GM19025 (cell line): ENCODE data around the gene USP21.
"Not testable (repeated sequence)": the region's sequence is repeated elsewhere in the genome, so short reads cannot be mapped to it uniquely, and the experiment has no call there.

Experiments used
- ATAC-seq: cut with Tn5 transposase; IDR thresholded peaks from one replicate; pipeline ENCODE4 v1.9.1; 2021; ENCODE audit warnings: mild to moderate bottlenecking, low read depth, moderate library complexity; ENCODE audit not compliant: unreplicated experiment

The USP21 gene, protein sequence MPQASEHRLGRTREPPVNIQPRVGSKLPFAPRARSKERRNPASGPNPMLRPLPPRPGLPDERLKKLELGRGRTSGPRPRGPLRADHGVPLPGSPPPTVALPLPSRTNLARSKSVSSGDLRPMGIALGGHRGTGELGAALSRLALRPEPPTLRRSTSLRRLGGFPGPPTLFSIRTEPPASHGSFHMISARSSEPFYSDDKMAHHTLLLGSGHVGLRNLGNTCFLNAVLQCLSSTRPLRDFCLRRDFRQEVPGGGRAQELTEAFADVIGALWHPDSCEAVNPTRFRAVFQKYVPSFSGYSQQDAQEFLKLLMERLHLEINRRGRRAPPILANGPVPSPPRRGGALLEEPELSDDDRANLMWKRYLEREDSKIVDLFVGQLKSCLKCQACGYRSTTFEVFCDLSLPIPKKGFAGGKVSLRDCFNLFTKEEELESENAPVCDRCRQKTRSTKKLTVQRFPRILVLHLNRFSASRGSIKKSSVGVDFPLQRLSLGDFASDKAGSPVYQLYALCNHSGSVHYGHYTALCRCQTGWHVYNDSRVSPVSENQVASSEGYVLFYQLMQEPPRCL

GRCh38 chr1:161159087-161159912, at the start of gene USP21:
USP21 (plus strand) TSS chr1:161159500; CDS start chr1:161160641, 1,141 bp downstream.
- ATAC-seq: peak; percentile 90

- ATAC-seq: no peak
Measured at GRCh38 chr1:161111117-161111516, 48.2 kb upstream of the USP21 start.

DNA sequence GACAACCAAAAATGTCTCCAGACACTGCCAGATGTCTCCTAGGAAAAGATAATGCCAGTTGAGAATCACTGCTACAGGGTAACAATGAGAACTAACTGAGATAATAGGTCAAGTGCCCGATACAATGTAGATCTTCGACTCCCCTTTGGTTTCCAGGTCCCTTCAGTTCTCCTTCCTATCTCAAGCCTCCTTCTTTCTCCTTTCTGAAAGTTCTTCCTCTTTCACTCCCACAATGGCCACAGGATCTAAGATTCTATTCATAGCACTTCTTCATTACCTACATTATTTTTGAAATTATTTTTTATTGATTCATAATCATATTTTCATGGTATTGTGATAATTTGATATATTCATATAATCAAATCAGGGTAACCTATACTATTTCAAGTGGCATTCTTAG, 47.8 kb upstream of the USP21 start:
- ATAC-seq: no peak

DNA sequence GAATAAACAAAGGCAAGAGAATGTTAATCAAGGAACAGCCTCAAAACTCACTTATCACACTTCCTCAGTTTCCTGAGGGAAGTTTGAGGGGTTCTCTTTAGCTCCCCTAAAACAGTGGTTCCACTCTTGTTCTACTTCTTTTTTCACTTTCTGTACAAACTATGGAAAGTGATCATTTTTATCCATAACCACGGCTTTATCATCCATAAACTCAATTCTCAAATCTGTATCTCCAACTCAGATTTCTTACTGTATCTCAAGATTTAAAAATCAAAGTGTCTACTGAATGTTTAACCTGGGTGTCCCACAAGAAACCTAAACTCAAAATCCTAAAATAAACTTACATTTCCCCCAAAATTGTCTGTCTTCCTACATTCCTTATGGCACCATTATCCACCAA, 45.4 kb upstream of the USP21 start:
- ATAC-seq: no peak

DNA sequence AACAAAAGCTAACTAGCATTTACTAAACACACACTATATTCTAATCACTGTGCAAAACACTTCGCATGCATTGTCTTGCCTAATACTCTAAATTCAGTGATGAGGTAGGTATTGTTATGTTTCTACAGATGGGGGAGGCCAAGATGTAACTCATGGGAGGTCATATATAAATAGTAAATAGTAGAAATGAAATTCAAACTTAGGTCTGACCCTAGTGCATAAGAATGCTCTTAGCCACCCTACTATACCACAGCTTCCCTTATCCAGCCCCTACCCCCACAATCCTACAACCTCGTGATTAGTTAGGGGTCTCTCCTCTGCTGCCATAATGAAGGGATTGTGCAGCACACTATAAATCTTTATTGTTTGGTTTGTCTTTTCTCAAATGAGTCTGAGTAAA, 44.7 kb upstream of the USP21 start:
- ATAC-seq: no peak

DNA sequence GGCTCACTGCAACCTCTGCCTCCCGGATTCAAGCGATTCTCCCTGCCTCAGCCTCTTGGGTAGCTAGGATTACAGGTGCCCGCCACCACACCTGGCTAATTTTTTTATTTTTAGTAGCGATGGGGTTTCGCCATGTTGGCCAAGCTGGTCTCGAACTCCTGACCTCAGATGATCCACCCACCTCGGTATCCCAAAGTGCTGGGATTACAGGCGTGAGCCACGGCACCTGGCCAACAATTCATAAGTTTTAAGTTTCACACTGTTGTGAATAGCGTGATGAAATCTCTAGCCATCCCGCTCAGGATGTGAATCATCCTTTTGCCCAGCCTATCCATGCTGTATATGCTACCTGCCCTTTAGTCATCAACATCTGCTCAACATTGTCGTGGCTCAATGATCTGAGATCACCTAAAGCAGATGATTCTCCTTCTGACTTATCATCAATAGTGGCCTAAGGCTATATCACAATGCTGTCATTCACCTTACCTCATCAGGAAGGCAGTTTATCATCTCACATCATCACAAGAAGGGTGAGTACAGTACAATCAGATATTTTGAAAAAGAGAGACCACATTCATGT, 44.1 kb upstream of the USP21 start:
- no peak for ATAC-seq

DNA sequence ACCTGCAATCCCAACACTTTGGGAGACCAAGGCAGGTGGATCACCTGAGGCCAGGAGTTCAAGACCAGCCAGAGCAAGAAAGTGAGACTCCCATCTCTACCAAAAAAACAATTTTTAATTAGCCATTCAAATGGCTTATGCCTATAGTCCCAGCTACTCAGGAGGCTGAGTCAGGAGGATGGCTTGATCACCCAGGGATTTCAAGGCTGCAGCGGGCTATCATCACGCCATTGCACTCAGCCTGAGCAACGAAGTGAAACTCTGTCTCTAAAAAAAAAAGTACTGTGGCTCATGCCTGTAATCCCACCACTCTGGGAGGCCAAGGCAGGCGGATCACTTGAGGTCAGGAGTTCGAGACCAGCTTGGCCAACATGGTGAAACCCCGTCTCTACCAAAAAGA, 43.3 kb upstream of the USP21 start:
- ATAC-seq: not testable (repeated sequence)

DNA sequence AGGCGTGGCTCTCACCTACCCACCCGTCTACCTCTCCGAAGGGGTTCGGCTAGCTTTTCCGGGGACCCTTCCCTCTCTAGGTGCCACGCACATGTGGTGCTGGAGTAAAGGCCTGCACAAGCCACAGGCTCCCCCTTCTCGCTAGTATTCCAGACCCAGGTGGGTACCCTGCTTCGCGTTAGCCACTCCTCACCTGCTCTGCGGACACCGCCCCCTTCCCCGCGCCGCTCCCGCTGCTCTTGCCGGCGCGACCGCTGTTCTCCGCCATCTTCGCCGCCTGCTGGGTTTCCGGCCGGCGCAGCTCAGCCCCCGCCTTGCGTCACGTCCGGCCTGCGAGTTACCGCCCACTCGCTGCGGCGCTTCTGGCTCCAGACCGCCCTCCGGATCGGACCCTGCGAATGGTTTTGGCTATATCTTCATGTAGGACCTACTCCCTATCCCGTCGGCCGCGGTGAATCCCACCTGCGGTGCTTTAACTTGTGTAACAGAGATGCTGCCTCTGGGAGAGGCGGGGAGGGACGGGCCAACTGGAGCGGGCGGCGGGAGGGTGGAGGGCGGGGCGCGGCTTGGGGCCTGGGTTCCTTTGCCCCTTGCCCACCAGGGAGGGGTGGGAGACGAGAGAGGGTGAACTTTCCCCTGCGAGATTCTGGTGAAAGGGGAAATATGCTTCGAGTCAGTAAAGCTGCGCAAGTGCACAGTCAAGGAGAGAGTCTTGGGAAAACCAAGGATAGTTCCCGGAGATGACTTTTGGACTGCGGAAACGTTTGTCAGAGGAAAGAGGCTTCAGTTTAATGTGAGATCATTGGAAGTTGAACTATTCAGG, 41.3 kb upstream of the USP21 start, which contains the start of the genes NIT1 and PFDN2:
TSS of gene NIT1 (plus strand) at position 347 of the 823 bp plus-strand sequence. CDS start at position 419, 72 bp downstream.
TSS of gene PFDN2 (minus strand) at position 279 of the 823 bp plus-strand sequence. CDS start at position 268, 11 bp downstream.
- ATAC-seq: peak; percentile 86

DNA sequence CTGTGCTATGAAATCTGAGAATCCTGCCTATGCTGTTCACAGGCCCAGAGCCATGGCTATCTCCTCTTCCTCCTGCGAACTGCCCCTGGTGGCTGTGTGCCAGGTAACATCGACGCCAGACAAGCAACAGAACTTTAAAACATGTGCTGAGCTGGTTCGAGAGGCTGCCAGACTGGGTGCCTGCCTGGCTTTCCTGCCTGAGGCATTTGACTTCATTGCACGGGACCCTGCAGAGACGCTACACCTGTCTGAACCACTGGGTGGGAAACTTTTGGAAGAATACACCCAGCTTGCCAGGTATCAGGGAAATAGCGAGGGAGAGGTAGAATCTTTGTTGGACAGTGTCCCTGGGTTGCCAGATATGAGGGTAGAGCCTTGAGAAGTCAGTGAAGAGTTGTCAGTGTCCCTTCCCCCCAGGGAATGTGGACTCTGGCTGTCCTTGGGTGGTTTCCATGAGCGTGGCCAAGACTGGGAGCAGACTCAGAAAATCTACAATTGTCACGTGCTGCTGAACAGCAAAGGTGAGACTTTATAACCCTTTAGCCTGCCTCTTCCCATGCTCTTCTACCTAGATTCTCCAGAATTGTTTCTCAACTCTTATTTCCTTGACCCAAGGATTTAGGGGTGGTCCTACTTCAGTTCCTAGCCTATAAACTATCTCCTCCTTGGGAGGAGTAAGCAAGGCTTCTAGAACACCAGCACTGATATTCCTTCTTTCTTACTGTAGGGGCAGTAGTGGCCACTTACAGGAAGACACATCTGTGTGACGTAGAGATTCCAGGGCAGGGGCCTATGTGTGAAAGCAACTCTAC, 40.0 kb upstream of the USP21 start:
- no peak for ATAC-seq

GRCh38 chr1:161121042-161121650, 38.2 kb upstream of the USP21 start:
- ATAC-seq: no peak

- ATAC-seq: no peak
Measured at GRCh38 chr1:161121834-161122233, 37.5 kb upstream of the USP21 start.

GRCh38 chr1:161122967-161123366, 36.3 kb upstream of the USP21 start:
- ATAC-seq: no peak

GRCh38 chr1:161127649-161128048, 31.7 kb upstream of the USP21 start:
- no peak for ATAC-seq

DNA sequence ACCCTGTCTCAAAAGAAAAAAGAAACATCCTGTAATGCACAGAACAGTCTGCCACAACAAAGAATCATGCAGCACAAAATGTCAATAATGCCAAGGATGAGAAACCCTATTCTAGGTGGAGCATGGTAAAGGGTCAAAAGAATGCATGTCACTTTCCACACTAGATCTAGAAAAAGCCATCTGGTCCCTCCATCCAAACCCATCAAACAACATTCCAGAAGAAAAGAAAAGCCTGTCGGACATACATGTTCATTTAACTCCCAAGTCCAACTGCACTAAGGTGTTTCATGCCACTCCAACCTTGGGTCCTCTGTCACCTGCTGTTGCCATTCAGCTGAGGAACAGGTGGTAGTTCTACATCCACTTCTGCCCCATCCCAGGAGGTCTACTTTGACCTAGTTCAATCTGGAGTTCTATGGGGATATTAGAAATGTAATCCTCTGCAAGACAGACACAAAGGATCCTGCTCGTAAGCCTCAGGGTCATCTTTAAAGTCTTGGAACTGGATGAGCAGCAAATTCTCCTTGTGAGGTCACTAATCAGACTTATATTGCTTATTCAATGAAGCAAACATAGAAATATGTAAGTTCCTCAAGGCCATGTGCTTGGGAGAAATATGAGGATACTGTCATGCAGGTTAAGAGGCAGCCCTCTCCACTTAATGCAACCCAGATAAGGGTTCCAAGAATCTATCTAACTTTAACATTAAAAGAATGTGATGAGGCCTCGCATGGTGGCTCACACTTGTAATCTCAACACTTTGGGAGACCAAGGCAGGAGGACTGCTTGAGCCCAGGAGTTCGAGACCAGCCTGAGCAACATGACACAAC, 30.5 kb upstream of the USP21 start:
- no peak for ATAC-seq

GRCh38 chr1:161130266-161130665, 29.0 kb upstream of the USP21 start:
- no peak for ATAC-seq

GRCh38 chr1:161131523-161132409, 27.5 kb upstream of the USP21 start:
- ATAC-seq: no peak
